AG10803 (cell line): ENCODE results near the gene ELMO3.

Experiments used
- DNase-seq: peaks from one replicate; pipeline ENCODE4 v3.0.0; 2010; ENCODE audit warnings: low read depth
- H3K4me3 ChIP-seq: 2 replicates; pipeline ENCODE4 v1.5.1; 2011; ENCODE audit warnings: mild to moderate bottlenecking, low read length, control low read depth
- TF ChIP-seq, protein P1 (sequence below): conservative IDR thresholded peaks from 2 replicates; pipeline ENCODE4 v1.5.1; 2011; ENCODE audit warnings: mild to moderate bottlenecking, low read length, control low read depth, inconsistent platforms

ELMO3 gene

DNA sequence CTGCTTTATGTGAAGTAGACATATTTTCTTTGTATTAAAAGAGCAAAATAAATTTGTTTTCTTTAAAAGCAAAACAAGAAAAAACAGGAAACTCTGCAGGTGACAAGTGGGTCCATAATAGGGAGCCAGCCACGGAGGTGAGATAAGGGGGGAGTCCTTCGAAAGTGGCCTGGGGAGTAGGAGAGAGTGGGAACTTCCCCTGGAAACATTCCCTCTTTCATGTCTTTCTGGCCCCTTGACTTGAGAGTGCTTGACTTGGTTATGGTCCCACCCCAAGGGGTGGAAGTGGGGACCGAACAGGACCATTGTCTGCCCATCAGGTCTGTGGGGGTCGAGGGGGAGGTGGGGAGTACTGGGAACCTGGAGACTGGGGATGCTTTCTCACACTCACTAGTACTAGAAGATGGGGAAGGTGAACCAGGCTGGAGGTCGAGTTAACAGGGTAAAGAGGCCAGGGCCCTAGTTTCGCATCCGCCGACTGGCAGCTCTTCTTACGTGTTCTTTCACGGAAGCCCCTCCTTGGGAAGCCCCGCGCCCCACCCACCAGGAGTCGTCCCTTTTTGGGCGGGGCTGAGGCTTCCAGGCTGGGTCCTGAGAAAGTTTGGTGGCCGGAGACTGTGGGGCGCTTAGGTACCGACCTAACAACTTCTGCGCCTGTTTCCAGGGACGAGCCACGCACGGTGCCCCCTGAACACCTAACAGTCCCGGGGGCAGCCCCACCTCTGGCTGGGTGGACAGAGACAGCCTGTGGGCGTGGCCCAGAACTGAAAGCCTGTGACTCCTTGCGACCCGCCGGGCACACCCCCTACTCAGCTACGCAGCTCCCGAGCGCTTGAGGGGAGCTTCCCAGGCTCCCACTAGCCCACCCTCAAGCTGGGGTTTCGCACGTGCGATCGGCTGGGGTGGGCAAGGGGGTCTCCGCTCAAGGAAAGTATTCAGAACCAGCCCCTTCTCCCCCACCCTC is 40.0 kb upstream of the ELMO3 start:
- TF ChIP-seq, protein P1, sequence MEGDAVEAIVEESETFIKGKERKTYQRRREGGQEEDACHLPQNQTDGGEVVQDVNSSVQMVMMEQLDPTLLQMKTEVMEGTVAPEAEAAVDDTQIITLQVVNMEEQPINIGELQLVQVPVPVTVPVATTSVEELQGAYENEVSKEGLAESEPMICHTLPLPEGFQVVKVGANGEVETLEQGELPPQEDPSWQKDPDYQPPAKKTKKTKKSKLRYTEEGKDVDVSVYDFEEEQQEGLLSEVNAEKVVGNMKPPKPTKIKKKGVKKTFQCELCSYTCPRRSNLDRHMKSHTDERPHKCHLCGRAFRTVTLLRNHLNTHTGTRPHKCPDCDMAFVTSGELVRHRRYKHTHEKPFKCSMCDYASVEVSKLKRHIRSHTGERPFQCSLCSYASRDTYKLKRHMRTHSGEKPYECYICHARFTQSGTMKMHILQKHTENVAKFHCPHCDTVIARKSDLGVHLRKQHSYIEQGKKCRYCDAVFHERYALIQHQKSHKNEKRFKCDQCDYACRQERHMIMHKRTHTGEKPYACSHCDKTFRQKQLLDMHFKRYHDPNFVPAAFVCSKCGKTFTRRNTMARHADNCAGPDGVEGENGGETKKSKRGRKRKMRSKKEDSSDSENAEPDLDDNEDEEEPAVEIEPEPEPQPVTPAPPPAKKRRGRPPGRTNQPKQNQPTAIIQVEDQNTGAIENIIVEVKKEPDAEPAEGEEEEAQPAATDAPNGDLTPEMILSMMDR = no peak
- H3K4me3 ChIP-seq = peak overlapping the region; percentile 74
- no peak for DNase-seq

DNA sequence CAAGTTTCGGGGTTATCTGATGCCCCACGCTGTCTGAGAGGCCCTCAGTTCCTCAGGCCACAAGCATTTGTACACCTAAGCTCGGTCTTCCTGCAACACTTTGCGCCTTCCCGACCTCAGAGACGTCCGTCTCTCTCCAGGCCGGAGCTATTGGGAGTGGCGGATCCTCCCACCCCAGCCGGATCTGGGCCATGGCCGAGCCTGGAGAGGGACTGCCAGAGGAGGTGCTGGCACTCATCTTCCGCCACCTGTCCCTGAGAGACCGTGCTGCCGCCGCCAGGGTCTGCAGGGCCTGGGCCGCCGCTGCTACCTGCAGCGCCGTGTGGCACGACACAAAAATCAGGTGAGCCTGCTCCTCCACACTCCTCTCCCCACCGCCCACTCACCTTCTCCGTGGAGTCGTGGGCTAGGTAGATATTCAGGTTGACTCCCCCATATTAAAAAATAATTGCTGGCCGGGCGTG is 37.3 kb upstream of the ELMO3 start:
- H3K4me3 ChIP-seq = peak overlapping the region; percentile 9; the same call in 1 of the 2 replicates
- TF ChIP-seq, protein P1 = no peak
- no peak for DNase-seq

- H3K4me3 ChIP-seq = no peak overlapping the region
- TF ChIP-seq, protein P1 = no peak
- DNase-seq = no peak
Measured at GRCh38 chr16:67162506-67163163, 36.3 kb upstream of the ELMO3 start.

- peak; percentile 39 for DNase-seq
- TF ChIP-seq, protein P1 = no peak
- no peak overlapping the region for H3K4me3 ChIP-seq
Measured at GRCh38 chr16:67163164-67163998, 35.5 kb upstream of the ELMO3 start.

- TF ChIP-seq, protein P1 = no peak
Measured at GRCh38 chr16:67163999-67164558, 34.9 kb upstream of the ELMO3 start.

DNA sequence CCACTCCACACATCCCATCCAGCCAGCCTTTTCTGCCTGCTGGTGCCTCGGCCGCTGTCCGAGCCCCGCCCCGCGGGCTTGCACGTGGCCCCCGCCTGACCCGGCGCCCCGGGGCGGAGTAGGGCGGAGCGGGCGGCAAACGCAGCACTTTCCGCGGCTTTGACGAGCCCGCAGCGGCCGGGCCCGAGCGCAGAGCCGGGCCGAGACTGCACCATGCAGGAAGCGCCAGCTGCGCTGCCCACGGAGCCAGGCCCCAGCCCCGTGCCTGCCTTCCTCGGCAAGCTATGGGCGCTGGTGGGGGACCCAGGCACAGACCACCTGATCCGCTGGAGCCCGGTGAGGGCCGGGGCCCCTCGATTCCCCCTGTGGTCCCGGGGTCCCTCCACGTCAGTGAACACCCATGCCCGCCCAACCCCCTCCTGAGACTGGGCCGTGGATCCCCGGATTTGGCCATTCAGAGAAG is 34.3 kb upstream of the ELMO3 start, which contains the start of gene HSF4:
Gene HSF4 (plus strand): TSS at position 147 of the 463 bp plus-strand sequence. CDS start 67 bp downstream, at position 214.
- TF ChIP-seq, protein P1 = no peak
- no peak within 1 kb of the TSS for H3K4me3 ChIP-seq
- no peak for DNase-seq

More at GRCh38 chr16:67163999-67164558, 34.9 kb upstream of the ELMO3 start:
- no peak overlapping the region for H3K4me3 ChIP-seq
- no peak for DNase-seq
